GM18526 (cell line): ENCODE data around the gene DNAH17.

Experiments used
- POLR2A ChIP-seq: IDR thresholded peaks from 3 replicates; pipeline ENCODE4 v1.6.1; 2011; ENCODE audit not compliant: insufficient read length; ENCODE audit errors: extremely low read depth

Gene DNAH17

DNA sequence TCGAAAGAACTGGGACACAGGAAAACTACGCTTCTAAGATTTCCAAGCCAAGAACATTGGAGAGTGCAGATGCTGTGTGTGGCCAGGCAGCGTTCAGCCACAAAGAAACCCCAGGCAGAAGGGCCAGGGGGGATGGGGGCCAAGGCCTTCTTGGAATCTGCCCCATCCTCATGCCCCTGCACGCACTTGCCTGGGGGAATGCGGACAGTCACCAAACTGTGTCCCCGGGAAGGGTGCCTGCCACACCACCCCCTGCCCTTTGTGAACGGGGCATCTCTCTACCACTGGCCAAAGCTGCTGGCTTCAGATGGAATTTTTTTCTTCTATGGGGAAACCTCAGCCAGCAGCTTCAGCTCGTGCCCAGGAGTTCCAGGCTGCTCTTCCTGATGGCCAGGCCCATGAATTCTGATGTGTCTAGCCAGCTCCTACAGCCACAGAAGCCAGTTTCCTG, 32.0 kb upstream of the DNAH17 start:
- TF ChIP-seq POLR2A, result no peak

DNA sequence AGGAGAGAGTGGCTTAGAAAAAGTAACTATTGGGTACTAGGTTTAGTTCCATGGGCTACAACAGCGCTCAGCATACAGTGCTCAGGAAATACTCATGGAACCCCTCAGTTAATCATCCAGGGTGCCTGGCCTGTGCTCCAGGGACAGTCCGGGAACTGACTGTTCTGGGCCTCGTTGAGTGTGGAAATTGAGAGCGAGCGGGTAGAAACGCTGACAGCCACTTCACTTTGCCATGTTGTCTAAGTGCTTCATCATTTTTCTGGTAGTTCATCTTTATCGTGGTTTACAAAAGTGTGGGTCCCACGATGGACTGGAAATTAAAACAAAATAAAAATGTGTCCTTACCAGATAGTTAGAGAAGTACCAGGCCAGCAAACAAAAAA, 31.6 kb upstream of the DNAH17 start:
- no peak for TF ChIP-seq POLR2A

DNA sequence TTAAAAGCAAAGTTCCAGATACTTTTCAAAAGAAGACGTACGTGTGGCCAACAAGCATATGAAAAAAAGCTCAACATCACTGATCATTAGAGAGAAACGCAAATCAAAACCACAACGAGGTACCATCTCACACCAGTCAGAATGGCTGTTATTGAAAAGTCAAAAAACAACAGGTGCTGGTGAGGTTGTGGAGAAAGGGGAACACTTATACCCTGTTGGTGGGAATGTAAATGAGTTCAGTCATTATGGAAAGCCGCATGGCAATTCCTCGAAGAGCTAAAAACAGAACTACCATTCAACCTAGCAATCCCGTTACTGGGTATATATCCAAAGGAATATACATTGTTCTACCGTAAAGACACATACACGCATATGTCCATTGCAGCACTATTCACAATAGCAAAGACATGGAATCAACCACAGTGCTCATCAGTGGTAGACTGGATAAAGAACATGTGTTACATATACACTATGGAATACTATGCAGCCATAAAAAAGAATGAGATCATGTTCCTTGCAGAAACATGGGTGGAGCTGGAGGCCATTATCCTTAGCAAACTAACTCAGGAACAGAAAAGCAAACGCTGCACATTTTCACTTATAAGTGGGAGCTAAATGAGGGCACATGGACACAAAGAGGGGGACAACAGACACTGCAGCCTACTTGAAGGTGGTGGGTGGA, 31.1 kb upstream of the DNAH17 start:
- no peak for TF ChIP-seq POLR2A

DNA sequence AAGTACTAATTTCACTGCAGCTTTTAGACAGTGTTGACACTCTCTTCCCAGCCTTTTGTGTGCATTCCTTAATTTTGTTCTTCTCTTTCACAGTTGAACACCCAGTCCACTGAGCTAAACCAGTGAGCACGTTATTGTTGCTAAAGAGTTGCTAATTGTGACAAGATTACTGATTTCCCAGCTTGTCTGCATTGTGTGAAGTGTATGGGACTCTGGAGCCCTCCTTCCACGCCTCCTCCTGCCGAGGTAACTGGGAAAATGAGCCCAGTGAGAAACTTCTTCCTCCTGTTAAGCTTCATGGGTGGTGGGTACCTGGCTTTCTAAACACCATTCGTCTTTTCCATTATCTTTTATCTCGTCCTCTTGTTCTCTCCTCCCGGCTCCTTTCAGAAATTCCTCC, 29.8 kb upstream of the DNAH17 start:
- no peak for TF ChIP-seq POLR2A

DNA sequence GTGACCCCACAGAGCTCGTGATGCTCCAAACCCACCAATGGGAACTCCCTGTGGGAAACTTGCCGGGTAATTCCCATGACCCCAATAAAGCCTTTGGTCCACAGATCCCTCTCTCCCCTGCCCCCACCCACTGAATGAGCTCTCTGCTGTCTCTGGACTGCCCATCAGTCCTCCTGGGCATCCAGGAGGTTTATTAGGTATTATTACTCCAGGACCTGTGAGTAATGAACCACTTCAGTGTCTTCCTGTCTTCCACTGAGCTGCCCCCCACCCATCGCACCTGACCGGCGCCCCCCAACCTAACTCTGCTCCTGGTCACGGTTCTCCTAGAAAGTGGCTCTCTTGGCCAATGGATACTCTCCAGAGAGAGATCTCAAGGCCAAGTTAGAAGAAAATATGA, 28.7 kb upstream of the DNAH17 start:
- no peak for TF ChIP-seq POLR2A

DNA sequence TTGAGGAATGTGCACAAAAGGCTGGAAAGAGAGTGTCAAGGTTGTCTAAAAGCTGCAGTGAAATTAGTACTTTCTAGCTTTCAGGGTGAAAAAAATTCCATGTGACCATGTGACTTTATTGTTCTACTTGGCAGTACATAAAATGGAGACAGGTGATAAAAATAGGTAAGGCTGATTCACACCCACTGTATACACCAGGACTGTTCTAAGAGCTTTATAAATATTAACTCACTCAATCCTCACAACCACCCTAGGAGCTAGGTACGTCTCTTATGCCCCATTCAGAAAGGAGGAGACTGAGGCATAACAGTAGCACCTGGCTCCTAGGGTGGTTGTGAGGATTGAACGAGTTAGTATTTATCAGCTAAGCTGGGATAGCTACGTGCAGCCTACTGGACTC, 28.2 kb upstream of the DNAH17 start:
- TF ChIP-seq POLR2A, result no peak

DNA sequence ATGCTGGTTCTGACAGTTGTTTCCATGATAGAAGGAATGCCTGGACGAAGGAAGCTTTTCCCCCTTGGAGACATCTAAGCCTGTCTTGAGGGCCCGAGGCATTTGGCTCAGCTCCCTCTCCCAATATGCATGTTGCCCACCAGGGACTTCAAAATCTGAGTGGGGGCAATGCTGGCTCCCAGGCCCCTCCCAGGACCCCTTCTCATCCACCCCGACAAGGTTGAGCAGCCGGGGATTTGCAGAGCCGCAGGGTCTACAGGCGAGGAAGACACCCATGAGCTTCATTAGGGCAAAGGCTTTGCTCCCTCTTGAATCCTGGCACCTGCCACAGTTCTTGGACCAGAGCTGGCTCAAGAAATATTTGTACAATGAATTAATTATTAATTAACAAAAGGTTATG, 25.1 kb upstream of the DNAH17 start:
- TF ChIP-seq POLR2A, result no peak

DNA sequence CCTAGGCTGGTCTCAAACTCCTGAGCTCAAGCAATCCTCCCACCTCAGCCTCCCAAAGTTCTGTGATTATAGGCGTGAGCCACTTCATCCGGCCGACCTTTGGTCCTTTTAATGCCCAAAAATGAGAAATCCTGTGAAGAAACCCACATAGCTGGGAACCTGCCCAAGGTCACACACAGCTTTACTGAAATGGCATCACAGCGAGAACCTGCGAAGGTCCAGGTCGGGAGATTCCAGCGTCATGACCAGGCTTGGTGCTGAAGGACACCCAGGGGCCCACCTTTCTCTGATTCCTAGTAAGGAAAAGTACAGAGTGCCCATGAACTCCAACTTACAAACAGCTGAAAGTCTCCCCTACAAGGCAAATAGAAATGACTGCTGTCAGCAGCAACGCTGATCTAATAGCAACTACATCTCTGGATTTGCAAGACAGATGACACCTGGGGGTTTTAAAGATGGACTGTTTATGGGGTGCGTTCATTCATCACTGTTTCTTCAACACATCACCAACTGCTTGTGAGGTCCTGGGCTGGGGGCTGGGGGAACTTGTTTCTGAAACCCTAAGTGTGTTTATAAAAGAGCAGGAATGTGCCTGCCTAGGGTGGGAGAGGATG, 24.5 kb upstream of the DNAH17 start:
- TF ChIP-seq POLR2A, result no peak

DNA sequence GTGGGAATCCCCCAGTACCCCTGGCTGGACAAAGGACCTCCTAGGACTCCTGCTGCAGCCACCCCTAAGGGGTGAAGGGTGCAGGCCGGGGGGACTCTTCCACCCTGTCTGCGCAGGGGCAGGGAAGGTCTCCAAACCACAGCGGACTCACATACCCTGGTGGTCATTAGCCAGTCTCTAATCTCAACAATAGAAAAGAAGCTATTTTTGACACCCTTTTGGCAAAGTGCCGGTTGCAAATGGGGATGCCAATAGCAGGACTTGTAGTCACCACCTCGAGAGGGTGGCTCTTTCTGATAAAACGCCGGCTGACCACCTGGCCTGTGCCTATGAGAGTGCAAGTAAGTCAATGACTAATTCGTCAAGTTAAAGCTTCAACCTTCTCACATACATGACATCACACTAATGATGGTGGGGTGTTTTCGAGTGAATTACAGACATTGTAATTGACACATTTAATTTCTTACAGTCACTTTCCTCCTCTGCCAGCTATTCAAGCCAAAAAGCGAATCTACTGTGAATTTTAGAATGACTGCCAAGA, 23.1 kb upstream of the DNAH17 start:
- TF ChIP-seq POLR2A, result no peak

DNA sequence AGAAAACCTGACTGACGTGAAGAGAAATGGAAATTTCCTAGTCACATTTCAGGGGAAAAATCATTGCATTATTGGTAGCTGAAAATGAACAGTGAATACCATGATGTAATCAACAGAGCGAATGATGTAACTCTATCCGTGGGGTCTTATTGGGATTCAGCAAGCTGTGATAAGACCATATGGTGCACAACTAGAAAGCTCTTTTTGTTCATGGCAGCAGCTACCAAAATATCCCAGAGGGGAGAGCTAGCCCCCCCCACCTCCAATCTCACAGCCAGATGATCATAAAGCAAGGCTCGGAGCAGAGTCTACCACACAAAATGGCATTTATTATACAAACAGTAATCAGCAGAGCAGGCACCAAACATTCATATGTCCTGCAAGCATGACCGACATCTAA, 22.2 kb upstream of the DNAH17 start:
- TF ChIP-seq POLR2A, result no peak

DNA sequence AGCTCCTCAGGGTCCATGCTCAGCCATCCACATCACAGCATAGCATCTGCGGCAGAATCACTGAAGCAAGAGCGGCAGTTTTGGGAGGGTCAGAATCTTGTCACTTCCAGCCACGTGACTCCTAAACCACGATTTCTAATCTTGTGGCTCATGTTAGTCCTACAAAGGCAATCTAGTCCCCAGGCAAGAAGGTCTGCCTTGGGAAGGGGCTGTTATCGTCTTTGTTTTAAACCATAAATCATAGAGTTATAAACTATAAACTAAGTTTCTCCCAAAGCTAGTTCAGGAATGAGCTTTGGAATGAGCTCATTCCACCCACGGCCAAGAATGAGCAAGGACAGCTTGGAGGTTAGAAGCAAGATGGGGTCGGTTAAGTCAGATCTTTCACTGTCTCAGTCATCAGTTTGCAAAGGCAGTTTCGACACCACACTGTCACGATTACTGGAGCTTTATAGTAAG, 20.8 kb upstream of the DNAH17 start:
- no peak for TF ChIP-seq POLR2A

DNA sequence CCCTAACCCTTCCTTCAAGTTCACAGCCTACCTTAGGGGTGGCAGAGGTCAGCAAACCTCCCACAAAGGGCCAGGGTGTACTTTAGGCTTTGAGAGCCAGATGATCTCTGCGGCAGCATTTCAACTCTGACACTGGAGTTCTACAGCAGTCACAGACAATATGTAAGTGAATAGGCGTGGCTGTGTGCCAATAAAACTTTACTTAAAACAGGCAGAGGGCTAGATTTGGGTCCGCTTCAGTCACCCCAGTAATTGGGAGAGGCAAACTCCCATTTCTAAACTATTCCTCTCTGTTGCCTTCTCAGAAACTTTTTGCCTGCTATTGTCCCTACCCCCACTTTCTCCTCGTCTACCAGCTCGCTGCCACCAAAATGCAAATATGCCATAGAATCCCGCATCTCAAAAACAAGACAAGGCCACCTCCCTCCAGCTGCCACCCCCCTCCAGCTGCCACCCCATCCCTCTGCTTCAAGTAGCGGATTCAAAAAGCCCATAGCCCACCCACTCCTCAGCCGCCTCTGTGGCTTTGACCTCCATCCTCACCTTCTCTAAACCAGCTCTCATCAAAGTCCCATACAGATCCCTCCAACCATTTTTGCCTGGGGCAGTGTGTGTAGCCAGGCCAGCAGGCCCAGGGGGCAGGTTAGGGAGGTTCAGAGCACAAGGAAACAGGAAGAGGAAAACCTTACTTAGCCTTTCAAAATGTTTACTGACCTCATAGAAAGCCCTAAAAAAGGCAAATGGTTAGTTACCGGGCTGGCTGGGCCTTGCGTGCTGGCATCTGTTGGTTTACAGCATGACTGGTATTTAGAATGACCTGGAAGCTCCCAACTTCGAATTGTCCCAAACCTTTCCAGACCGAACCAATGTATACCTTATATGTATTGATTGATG, 19.9 kb upstream of the DNAH17 start:
- no peak for TF ChIP-seq POLR2A

DNA sequence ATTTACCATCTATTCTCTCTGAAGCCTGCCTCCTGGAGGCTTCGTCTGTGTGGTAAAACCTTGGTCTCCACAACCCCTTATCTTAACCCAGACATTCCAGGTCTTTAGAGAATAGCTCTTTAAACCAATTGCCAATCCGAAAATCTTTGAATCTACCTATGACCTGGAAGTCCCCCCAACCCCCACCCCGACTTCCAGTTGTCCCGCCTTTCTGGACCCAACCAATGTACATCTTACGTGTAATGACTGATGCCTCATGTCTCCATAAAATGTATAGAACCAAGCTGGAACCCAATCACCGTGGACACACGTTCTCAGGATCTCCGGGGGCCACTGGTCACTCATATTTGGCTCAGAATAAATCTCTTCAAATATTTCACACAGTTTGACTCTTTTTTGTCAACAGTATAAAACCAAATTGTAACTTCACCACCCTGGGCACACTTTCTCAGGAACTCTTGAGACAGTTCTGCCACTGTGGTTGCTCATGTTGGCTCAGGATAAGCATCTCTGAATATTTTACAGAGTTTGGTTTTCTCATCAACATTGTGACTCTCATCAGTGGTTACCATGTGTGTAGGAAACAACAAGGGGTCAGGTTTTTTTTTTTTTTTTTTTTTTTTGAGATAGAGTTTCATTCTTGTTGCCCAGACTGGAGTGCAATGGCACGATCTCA, 18.1 kb upstream of the DNAH17 start:
- TF ChIP-seq POLR2A, result no peak

DNA sequence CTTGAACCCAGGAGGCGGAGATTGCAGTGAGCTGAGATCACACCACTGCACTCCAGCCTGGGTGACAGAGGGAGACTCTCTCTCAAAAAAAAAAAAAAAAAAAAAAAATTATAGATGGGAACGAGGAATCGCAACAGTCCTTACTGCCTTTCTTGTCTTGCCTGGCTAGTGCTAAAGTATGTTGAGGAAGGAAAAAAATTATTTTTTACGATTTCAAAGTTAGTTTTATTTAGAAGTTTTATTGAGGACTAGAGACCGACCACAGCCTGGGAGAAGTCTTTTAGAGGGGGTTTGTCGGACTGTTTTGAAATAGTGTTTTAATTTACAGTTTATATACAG, 15.8 kb upstream of the DNAH17 start:
- no peak for TF ChIP-seq POLR2A

DNA sequence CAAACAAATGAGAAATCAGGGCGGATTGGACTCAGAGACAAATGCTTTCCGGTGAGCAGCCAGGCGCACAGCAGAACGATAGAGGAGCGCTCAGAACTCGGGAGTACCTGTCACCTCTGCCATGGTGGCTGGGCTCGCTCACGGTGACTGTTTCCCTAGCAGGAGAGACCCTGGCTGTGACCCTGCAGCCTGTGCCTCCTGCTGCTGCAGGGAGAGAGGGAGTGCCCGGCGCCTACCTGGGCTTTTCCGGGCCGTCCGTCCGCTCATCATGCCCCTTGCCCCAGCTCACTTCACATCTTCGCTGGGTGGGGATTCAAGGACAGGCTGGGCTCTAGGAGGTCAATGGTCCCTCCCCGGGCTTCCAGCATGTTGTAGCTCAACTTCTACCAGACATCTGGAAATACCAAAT, 14.1 kb upstream of the DNAH17 start:
- no peak for TF ChIP-seq POLR2A

DNA sequence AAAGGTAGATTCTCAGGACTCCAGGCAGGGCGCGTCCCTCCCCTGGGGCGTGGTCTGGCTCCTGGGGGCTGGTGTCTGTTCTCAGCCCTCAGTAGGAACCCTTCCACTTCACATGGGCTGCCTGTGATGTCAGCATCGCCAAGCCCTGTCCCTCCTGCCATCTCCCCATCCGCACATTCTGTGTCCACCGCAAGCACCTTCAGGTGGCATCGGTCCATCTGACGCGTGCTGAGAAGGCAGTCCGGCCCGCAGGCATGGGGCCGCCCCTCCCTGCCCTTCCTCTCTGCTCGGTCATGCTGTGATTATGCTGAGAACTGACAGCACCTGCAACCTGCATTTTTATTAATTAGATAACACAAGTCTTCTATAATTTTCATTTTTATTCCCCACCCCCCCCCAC, 12.7 kb upstream of the DNAH17 start:
- no peak for TF ChIP-seq POLR2A
